ENCODE results near the gene TRIM52.

Gene TRIM52

DNA sequence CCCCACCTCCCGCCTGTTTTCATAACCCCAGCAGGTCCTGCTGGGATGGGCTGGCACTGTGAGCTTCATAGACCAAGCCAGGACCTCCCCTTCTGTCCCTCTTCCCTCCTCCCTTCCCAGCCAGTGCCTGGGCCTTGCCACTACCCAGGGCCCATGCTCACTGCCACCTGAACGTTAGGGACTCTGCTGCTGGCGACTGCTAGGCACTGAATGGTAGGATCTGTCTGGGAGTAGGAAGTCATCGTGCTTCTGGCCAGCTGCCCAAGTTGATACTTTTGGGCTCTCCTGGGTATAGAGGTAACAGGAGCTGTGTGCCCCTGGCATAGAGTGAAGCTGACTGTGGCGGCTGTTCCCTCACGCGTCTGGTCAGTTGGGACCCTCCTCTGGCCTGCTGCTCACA is 29.5 kb downstream of the TRIM52 start:
- H3K27me3 ChIP-seq (replicated peaks; ENCODE audit: control insufficient read depth, insufficient read depth, low read length) = no peaks in the 10 kb centered on the region
- peaks cover 18% of the 10 kb centered on the region for H3K36me3 ChIP-seq (ENCODE audit: control insufficient read depth, insufficient read depth, low read length)
- H3K4me3 ChIP-seq (replicated peaks; ENCODE audit: low read depth, low read length) = no peak overlapping the region
- TF ChIP-seq, protein P1, sequence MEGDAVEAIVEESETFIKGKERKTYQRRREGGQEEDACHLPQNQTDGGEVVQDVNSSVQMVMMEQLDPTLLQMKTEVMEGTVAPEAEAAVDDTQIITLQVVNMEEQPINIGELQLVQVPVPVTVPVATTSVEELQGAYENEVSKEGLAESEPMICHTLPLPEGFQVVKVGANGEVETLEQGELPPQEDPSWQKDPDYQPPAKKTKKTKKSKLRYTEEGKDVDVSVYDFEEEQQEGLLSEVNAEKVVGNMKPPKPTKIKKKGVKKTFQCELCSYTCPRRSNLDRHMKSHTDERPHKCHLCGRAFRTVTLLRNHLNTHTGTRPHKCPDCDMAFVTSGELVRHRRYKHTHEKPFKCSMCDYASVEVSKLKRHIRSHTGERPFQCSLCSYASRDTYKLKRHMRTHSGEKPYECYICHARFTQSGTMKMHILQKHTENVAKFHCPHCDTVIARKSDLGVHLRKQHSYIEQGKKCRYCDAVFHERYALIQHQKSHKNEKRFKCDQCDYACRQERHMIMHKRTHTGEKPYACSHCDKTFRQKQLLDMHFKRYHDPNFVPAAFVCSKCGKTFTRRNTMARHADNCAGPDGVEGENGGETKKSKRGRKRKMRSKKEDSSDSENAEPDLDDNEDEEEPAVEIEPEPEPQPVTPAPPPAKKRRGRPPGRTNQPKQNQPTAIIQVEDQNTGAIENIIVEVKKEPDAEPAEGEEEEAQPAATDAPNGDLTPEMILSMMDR (IDR thresholded peaks at IDR 0.05; ENCODE audit: insufficient read depth, low read length, poor library complexity, severe bottlenecking) = no peak
- no peak for DNase-seq (ENCODE audit: extremely low read depth, insufficient read length)

DNA sequence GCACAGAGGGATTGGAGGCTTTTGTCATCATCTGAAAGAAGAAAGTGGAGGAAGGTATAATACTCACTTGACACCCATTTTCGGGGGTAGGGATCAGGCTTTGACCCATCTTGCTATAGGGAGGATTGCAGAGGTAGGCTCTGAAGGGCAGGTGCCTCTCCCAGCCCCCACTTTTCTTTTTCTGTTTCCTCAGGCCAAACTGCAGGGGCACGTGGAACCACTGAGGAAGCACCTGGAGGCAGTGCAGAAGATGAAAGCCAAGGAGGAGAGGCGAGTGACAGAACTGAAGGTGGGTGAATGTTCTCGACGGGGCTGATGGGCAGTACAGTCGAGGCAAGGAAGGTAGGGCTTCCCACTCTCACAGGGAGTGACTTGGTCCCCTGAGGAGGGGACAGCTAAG is 30.4 kb downstream of the TRIM52 start:
- Histone ChIP-seq H3K27me3 (replicated peaks; ENCODE audit: control insufficient read depth, insufficient read depth, low read length) (no peaks in the 10 kb centered on the region), H3K36me3 (ENCODE audit: control insufficient read depth, insufficient read depth, low read length) (peaks cover 18% of the 10 kb centered on the region), H3K4me3 (replicated peaks; ENCODE audit: low read depth, low read length) (no peak overlapping the region)
- no peak for DNase-seq (ENCODE audit: extremely low read depth, insufficient read length)
- TF ChIP-seq, protein P1 (IDR thresholded peaks at IDR 0.05; ENCODE audit: insufficient read depth, low read length, poor library complexity, severe bottlenecking) = no peak

DNA sequence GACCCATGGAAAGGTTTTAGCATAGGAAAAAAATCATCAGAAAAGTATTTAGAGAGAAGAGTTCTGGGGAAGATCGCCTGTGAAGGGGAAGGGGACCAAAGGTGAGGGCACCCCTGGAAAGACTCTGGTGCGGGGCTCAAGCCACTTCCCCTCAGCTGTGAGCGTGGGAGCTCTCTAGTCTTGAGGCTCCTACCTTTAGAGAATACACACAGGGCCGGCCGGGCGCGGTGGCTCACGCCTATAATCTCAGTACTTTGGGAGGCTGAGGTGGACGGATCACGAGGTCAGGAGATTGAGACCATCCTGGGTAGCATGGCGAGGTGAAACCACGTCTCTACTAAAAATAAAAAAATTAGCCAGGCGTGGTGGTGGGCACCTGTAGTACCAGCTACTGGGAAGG is 30.9 kb downstream of the TRIM52 start:
- no peaks in the 10 kb centered on the region for H3K27me3 ChIP-seq (replicated peaks; ENCODE audit: control insufficient read depth, insufficient read depth, low read length)
- TF ChIP-seq, protein P1 (IDR thresholded peaks at IDR 0.05; ENCODE audit: insufficient read depth, low read length, poor library complexity, severe bottlenecking) = no peak
- peaks cover 15% of the 10 kb centered on the region for H3K36me3 ChIP-seq (ENCODE audit: control insufficient read depth, insufficient read depth, low read length)
- DNase-seq (ENCODE audit: extremely low read depth, insufficient read length) = no peak
- H3K4me3 ChIP-seq (replicated peaks; ENCODE audit: low read depth, low read length) = no peak overlapping the region

DNA sequence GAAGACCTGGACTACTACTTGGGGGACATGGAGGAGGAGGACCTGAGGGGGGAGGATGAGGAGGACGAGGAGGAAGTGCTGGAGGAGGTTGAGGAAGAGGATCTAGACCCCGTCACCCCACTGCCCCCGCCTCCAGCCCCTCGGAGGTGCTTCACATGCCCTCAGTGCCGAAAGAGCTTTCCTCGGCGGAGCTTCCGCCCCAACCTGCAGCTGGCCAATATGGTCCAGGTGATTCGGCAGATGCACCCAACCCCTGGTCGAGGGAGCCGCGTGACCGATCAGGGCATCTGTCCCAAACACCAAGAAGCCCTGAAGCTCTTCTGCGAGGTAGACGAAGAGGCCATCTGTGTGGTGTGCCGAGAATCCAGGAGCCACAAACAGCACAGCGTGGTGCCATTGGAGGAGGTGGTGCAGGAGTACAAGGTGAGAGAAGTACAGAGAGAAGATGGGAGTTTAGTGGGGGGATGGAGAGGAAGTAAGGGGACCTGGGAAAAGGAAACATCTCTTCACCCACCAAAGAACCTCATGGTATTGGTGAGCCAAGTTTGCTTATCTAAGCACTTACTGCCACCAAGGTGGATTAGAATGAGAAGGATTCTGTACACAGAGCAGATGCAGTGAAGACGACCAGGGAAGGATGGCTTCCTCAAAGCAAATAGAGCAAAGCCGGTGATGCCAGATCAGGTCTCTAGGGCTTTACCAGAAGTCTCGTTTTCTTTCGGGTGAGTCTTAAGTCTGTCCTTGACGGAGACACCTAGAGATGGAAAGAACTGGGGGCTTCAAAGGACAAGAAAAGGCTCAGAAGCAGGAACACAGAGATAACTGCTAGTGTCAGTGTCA is 36.3 kb downstream of the TRIM52 start:
- DNase-seq (ENCODE audit: extremely low read depth, insufficient read length) = peak; percentile 55
- Histone ChIP-seq H3K36me3 (ENCODE audit: control insufficient read depth, insufficient read depth, low read length) (0 out of 2 replicates have a peak, but pooled peaks cover 2% of the 10 kb centered on the region), H3K27me3 (replicated peaks; ENCODE audit: control insufficient read depth, insufficient read depth, low read length) (no peaks in the 10 kb centered on the region), H3K4me3 (replicated peaks; ENCODE audit: low read depth, low read length) (peak overlapping the region; percentile 90)
- TF ChIP-seq, protein P1 (IDR thresholded peaks at IDR 0.05; ENCODE audit: insufficient read depth, low read length, poor library complexity, severe bottlenecking) = no peak

DNA sequence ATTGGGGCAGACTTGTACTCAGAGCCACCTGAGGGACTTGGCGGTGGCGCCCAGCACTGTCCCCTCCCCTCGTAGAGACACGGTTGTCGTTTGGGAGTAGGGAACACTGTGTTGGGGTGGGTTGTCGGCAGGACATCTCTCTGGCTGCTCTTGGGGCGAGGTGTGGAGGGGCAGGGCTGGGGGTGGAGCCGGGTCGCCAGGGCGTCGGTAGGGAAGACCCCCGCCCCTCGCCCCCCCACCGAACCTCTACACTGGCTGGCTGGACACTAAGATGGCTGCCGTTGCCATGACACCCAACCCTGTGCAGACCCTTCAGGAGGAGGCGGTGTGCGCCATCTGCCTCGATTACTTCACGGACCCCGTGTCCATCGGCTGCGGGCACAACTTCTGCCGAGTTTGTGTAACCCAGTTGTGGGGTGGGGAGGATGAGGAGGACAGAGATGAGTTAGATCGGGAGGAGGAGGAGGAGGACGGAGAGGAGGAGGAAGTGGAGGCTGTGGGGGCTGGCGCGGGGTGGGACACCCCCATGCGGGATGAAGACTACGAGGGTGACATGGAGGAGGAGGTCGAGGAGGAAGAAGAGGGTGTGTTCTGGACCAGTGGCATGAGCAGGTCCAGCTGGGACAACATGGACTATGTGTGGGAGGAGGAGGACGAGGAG is 37.1 kb downstream of the TRIM52 start:
- Histone ChIP-seq H3K36me3 (ENCODE audit: control insufficient read depth, insufficient read depth, low read length) (0 out of 2 replicates have a peak, but pooled peaks cover 2% of the 10 kb centered on the region), H3K4me3 (replicated peaks; ENCODE audit: low read depth, low read length) (peak overlapping the region; percentile 90), H3K27me3 (replicated peaks; ENCODE audit: control insufficient read depth, insufficient read depth, low read length) (no peaks in the 10 kb centered on the region)
- TF ChIP-seq, protein P1 (IDR thresholded peaks at IDR 0.05; ENCODE audit: insufficient read depth, low read length, poor library complexity, severe bottlenecking) = no peak
- no peak for DNase-seq (ENCODE audit: extremely low read depth, insufficient read length)

Data from GM06990 (cell line).